OCI-LY7 (cell line): ENCODE measurements around the gene CCDC57.

ENCODE experiments used
- EZH2phosphoT487 ChIP-seq: fragments of 200-600 bp; sonication (generic); IDR thresholded peaks from 2 replicates; pipeline ENCODE4 v1.6.1; 2018; ENCODE audit warnings: low read depth, borderline replicate concordance, mild to moderate bottlenecking, mixed run types, antibody characterized with exemption, low read length, moderate library complexity, mixed read lengths
- TF ChIP-seq, protein P1 (sequence below): fragments of 200-600 bp; sonication (generic); conservative IDR thresholded peaks from 2 replicates; pipeline ENCODE4 v1.5.1; 2014; ENCODE audit warnings: mild to moderate bottlenecking, antibody characterized with exemption, low read length, moderate library complexity, mixed read lengths

DNA sequence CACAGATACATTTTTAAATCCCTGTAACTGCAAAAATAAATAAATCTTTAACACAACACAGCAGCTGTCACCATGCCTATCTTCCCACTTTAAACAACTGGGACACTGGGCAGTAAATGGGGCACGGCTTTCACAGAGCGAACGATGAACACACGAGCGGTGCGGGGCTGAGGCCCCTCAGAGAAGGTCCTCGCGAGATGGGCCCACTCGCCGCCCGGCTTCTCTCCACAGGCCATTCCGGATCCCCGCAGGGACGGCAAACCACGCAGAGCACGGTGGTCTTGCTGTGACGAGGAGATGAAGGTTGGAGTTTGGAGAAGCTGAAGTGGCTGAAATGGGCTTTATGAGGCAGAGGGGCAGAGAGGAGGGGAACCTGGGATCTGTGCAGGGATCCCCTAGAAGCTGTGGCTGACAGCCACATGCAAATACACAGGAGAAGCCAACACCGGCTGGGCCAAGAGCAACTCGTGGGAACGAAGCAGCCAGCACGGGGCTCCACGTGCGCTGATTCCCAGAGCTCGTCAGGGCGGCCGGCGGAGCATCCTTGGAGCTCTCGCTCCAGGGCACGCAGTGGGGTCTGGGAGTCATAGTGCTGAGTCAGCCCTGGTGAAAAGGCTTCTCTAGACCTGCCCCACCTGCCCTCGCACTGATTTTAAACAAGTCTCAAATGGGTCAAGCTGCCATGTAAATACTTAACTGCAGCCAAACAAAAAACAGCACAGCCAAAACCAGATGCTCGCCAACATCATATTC is 31.7 kb downstream of the CCDC57 start:
- TF ChIP-seq, protein P1, sequence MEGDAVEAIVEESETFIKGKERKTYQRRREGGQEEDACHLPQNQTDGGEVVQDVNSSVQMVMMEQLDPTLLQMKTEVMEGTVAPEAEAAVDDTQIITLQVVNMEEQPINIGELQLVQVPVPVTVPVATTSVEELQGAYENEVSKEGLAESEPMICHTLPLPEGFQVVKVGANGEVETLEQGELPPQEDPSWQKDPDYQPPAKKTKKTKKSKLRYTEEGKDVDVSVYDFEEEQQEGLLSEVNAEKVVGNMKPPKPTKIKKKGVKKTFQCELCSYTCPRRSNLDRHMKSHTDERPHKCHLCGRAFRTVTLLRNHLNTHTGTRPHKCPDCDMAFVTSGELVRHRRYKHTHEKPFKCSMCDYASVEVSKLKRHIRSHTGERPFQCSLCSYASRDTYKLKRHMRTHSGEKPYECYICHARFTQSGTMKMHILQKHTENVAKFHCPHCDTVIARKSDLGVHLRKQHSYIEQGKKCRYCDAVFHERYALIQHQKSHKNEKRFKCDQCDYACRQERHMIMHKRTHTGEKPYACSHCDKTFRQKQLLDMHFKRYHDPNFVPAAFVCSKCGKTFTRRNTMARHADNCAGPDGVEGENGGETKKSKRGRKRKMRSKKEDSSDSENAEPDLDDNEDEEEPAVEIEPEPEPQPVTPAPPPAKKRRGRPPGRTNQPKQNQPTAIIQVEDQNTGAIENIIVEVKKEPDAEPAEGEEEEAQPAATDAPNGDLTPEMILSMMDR: no peak
- no peak for TF ChIP-seq EZH2phosphoT487
